Testis (tissue), 2 donors: Measurements from ENCODE around the gene MACROD2.

Source experiments
- POLR2A ChIP-seq: fragments of 450-650 bp; IDR thresholded peaks from one replicate; pipeline ENCODE4 v1.6.1; 2017; ENCODE audit warnings: antibody characterized with exemption, mild to moderate bottlenecking, moderate library complexity
- TF ChIP-seq, protein P1 (sequence below), 3 experiments: fragments of 450-650 bp in 2 of 3; fragments of 200-600 bp in 1 of 3; sonication (generic) in 1 of 3; IDR thresholded peaks; one replicate each; pipeline ENCODE4 v1.5.1; 2016 to 2019; ENCODE audit warnings: antibody characterized with exemption in 3 of 3, mild to moderate bottlenecking in 2 of 3, moderate library complexity in 1 of 3

DNA sequence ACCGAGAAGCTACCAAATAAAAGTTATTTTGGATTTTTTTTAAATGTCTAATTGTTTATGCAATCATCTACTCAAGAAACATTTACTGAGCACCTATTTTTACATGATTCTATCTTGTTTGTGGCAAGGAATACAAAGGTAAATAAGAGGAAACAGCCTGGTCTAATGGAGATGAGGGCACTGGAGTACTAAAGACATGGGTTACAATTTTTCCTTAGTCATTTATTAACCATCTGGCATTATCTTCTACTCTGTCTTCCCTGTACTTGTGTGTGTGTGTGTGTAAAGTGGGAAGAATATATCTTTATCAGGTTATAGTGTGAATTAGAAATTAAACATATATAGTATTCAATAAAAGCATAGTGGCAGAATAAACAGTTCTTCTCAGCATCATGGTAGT lies 797.6 kb downstream of the MACROD2 start:
- TF ChIP-seq, protein P1, sequence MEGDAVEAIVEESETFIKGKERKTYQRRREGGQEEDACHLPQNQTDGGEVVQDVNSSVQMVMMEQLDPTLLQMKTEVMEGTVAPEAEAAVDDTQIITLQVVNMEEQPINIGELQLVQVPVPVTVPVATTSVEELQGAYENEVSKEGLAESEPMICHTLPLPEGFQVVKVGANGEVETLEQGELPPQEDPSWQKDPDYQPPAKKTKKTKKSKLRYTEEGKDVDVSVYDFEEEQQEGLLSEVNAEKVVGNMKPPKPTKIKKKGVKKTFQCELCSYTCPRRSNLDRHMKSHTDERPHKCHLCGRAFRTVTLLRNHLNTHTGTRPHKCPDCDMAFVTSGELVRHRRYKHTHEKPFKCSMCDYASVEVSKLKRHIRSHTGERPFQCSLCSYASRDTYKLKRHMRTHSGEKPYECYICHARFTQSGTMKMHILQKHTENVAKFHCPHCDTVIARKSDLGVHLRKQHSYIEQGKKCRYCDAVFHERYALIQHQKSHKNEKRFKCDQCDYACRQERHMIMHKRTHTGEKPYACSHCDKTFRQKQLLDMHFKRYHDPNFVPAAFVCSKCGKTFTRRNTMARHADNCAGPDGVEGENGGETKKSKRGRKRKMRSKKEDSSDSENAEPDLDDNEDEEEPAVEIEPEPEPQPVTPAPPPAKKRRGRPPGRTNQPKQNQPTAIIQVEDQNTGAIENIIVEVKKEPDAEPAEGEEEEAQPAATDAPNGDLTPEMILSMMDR (IDR thresholded peaks at IDR 0.05): no peak
- TF ChIP-seq POLR2A: no peak
